Uterus (tissue), 2 donors: Measurements from ENCODE around the gene COL18A1.

Experiments used
- CTCF ChIP-seq, 4 experiments: fragments of 200-600 bp in 2 of 4; fragments of 450-650 bp in 2 of 4; sonication (generic) in 2 of 4; IDR thresholded peaks; one replicate each; pipeline ENCODE4 v1.5.1; 2016 to 2019; ENCODE audit warnings: antibody characterized with exemption in 4 of 4, mild to moderate bottlenecking in 2 of 4, moderate library complexity in 1 of 4
- POLR2A ChIP-seq, 2 donors: fragments of 450-650 bp; IDR thresholded peaks; one replicate each; pipeline ENCODE4 v1.6.1; 2016; ENCODE audit warnings: antibody characterized with exemption in 2 of 2, mild to moderate bottlenecking in 1 of 2, moderate library complexity in 1 of 2

- TF ChIP-seq CTCF (IDR thresholded peaks at IDR 0.05), result no peak
- no peak for TF ChIP-seq POLR2A (IDR thresholded peaks at IDR 0.05)
These were observed 125.6 kb downstream of the COL18A1 start for GRCh38 chr21:45530423-45531113.
